Nephron (organoid): Measurements from ENCODE around the gene PSMC3.

Experiments
- H3K27ac Mint-ChIP-seq, 3 experiments: 2 replicates each; pipeline ENCODE4 v1.8.0; 2020; ENCODE audit warnings: mixed read lengths in 3 of 3, mild to moderate bottlenecking in 2 of 3, moderate library complexity in 1 of 3
- H3K27me3 Mint-ChIP-seq: 2 replicates; pipeline ENCODE4 v1.8.0; 2021; ENCODE audit warnings: low read depth, mild to moderate bottlenecking, moderate library complexity, mixed read lengths
- H3K36me3 Mint-ChIP-seq: 2 replicates; pipeline ENCODE4 v1.8.0; 2020; ENCODE audit warnings: low read depth, mixed read lengths
- H3K4me1 Mint-ChIP-seq: 2 replicates; pipeline ENCODE4 v1.8.0; 2020; ENCODE audit warnings: mixed read lengths
- H3K4me3 Mint-ChIP-seq, 3 experiments: 2 replicates each; pipeline ENCODE4 v1.8.0; 2020; ENCODE audit warnings: mild to moderate bottlenecking in 3 of 3, mixed read lengths in 3 of 3, moderate library complexity in 2 of 3
- H3K9me3 Mint-ChIP-seq: 2 replicates; pipeline ENCODE4 v1.8.0; 2020; ENCODE audit warnings: mixed read lengths
- CTCF ChIP-seq, 3 experiments: fragments of 200-600 bp; sonication (generic); IDR thresholded peaks; one replicate each; pipeline ENCODE4 v1.5.0; 2021; ENCODE audit warnings: antibody characterized with exemption in 3 of 3; ENCODE audit not compliant: unreplicated experiment in 3 of 3

The PSMC3 gene

GRCh38 chr11:47403571-47403970 lies 22.7 kb downstream of the PSMC3 start:
- peak overlapping the region in 1 of 3 experiments; percentile 9 for H3K27ac Mint-ChIP-seq
- no peak for TF ChIP-seq CTCF (IDR thresholded peaks at IDR 0.05; ENCODE audit: unreplicated experiment in 3 of 3)
- peaks cover 23% of the 10 kb centered on the region for H3K4me1 Mint-ChIP-seq
- H3K27me3 Mint-ChIP-seq = peaks cover 3% of the 10 kb centered on the region
- no peaks in the 10 kb centered on the region for H3K9me3 Mint-ChIP-seq
- H3K4me3 Mint-ChIP-seq = no peak overlapping the region
- H3K36me3 Mint-ChIP-seq = no peaks in the 10 kb centered on the region

- Mint-ChIP-seq H3K4me3 (no peak overlapping the region), H3K27ac (peak overlapping the region in 1 of 3 experiments; percentile 9), H3K36me3 (no peaks in the 10 kb centered on the region), H3K4me1 (peaks cover 27% of the 10 kb centered on the region), H3K9me3 (no peaks in the 10 kb centered on the region), H3K27me3 (peaks cover 3% of the 10 kb centered on the region)
- TF ChIP-seq CTCF (IDR thresholded peaks at IDR 0.05; ENCODE audit: unreplicated experiment in 3 of 3) = no peak
Measured at GRCh38 chr11:47403135-47403534, 23.1 kb downstream of the PSMC3 start.

- no peaks in the 10 kb centered on the region for H3K9me3 Mint-ChIP-seq
- peaks cover 3% of the 10 kb centered on the region for H3K27me3 Mint-ChIP-seq
- H3K27ac Mint-ChIP-seq = peak overlapping the region; percentile 93 to 97 (median 97)
- H3K4me1 Mint-ChIP-seq = peaks cover 18% of the 10 kb centered on the region
- peak overlapping the region; percentile 72 to 80 (median 78) for H3K4me3 Mint-ChIP-seq
- no peak for TF ChIP-seq CTCF (IDR thresholded peaks at IDR 0.05; ENCODE audit: unreplicated experiment in 3 of 3)
- H3K36me3 Mint-ChIP-seq = no peaks in the 10 kb centered on the region
Measured at GRCh38 chr11:47400768-47401279, 25.4 kb downstream of the PSMC3 start.

- no peak for TF ChIP-seq CTCF (IDR thresholded peaks at IDR 0.05; ENCODE audit: unreplicated experiment in 3 of 3)
- peak overlapping the region; percentile 74 to 80 (median 78) for H3K4me3 Mint-ChIP-seq
- peaks cover 3% of the 10 kb centered on the region for H3K27me3 Mint-ChIP-seq
- no peaks in the 10 kb centered on the region for H3K36me3 Mint-ChIP-seq
- H3K9me3 Mint-ChIP-seq = no peaks in the 10 kb centered on the region
- peaks cover 18% of the 10 kb centered on the region for H3K4me1 Mint-ChIP-seq
- peak overlapping the region; percentile 93 to 97 (median 97) for H3K27ac Mint-ChIP-seq
Measured at GRCh38 chr11:47399860-47400767, 26.1 kb downstream of the PSMC3 start.

- Mint-ChIP-seq H3K36me3 (no peaks in the 10 kb centered on the region), H3K27ac (peak overlapping the region; percentile 57 to 88 (median 83)), H3K4me1 (peaks cover 20% of the 10 kb centered on the region), H3K9me3 (no peaks in the 10 kb centered on the region), H3K4me3 (peak overlapping the region; percentile 55 to 66 (median 58)), H3K27me3 (peaks cover 3% of the 10 kb centered on the region)
- no peak for TF ChIP-seq CTCF (IDR thresholded peaks at IDR 0.05; ENCODE audit: unreplicated experiment in 3 of 3)
Measured at GRCh38 chr11:47398551-47398950, 27.7 kb downstream of the PSMC3 start.
